Neural progenitor cell (in vitro differentiated cells): ENCODE data around the gene GJB3. TPM values are rescaled to one million over a fixed set of nuclear protein-coding genes. Genes with fewer than 3 reads are reported as not detected.

Source experiments
- DNase-seq: peaks from one replicate; pipeline ENCODE4 v3.0.0-alpha.2; 2016; ENCODE audit warnings: low spot score
- H2AFZ ChIP-seq: fragments of 200-600 bp; sonication (generic); replicated peaks from 2 replicates; pipeline ENCODE4 v1.6.1; 2016; ENCODE audit warnings: antibody characterized with exemption
- H3F3A ChIP-seq: fragments of 200-600 bp; sonication (generic); 2 replicates; pipeline ENCODE4 v1.6.1; 2016; ENCODE audit warnings: antibody characterized with exemption, low read depth
- H3K27ac ChIP-seq: fragments of 200-600 bp; sonication (generic); 2 replicates; pipeline ENCODE4 v1.5.1; 2016; ENCODE audit warnings: mild to moderate bottlenecking
- H3K27me3 ChIP-seq: fragments of 200-600 bp; sonication (generic); 2 replicates; pipeline ENCODE4 v1.6.1; 2016; ENCODE audit warnings: mild to moderate bottlenecking, moderate library complexity
- H3K36me3 ChIP-seq: fragments of 200-600 bp; sonication (generic); 2 replicates; pipeline ENCODE4 v1.5.1; 2016
- H3K4me1 ChIP-seq: fragments of 200-600 bp; sonication (generic); 2 replicates; pipeline ENCODE4 v1.6.1; 2016; ENCODE audit warnings: mixed run types
- H3K4me2 ChIP-seq: fragments of 200-600 bp; sonication (generic); 2 replicates; pipeline ENCODE4 v1.6.1; 2016
- H3K4me3 ChIP-seq: fragments of 200-600 bp; sonication (generic); 2 replicates; pipeline ENCODE4 v1.5.1; 2016
- H3K79me2 ChIP-seq: fragments of 200-600 bp; sonication (generic); 2 replicates; pipeline ENCODE4 v1.6.1; 2016; ENCODE audit warnings: low read depth
- H3K9ac ChIP-seq: fragments of 200-600 bp; sonication (generic); 2 replicates; pipeline ENCODE4 v1.6.1; 2016
- H3K9me3 ChIP-seq: fragments of 200-600 bp; sonication (generic); 2 replicates; pipeline ENCODE4 v1.5.1; 2016; ENCODE audit warnings: low read depth
- H4K20me1 ChIP-seq: fragments of 200-600 bp; sonication (generic); 2 replicates; pipeline ENCODE4 v1.6.1; 2016; ENCODE audit warnings: low read depth
- H3K27ac Mint-ChIP-seq: 3 replicates; pipeline ENCODE4 v1.8.0; 2021; ENCODE audit warnings: mixed read lengths
- H3K27me3 Mint-ChIP-seq: 2 replicates; pipeline ENCODE4 v1.8.0; 2022; ENCODE audit warnings: low read depth, mild to moderate bottlenecking, inconsistent platforms, moderate library complexity, mixed read lengths; ENCODE audit not compliant: insufficient read depth
- H3K36me3 Mint-ChIP-seq: 3 replicates; pipeline ENCODE4 v1.8.0; 2021; ENCODE audit warnings: mixed read lengths
- H3K4me1 Mint-ChIP-seq: 3 replicates; pipeline ENCODE4 v1.8.0; 2021; ENCODE audit warnings: mixed read lengths
- H3K4me3 Mint-ChIP-seq: 3 replicates; pipeline ENCODE4 v1.8.0; 2021; ENCODE audit warnings: mild to moderate bottlenecking, moderate library complexity, mixed read lengths
- H3K9me3 Mint-ChIP-seq: 3 replicates; pipeline ENCODE4 v1.8.0; 2020; ENCODE audit warnings: mixed read lengths
- CTCF ChIP-seq: fragments of 200-600 bp; sonication (generic); IDR thresholded peaks from 2 replicates; pipeline ENCODE4 v1.5.1; 2017; ENCODE audit warnings: antibody characterized with exemption, mild to moderate bottlenecking
- EZH2 ChIP-seq: fragments of 200-600 bp; sonication (generic); IDR thresholded peaks from 2 replicates; pipeline ENCODE4 v1.6.1; 2017; ENCODE audit warnings: antibody characterized with exemption, mild to moderate bottlenecking, moderate library complexity
- EZH2phosphoT487 ChIP-seq: fragments of 200-600 bp; sonication (generic); IDR thresholded peaks from 2 replicates; pipeline ENCODE4 v1.6.1; 2017; ENCODE audit warnings: antibody characterized with exemption
- total RNA-seq: library from RNA; depleted of rRNA; stranded (reverse); fragments of >200 nt; gene quantifications from 2 replicates; pipeline ENCODE4 v1.2.3, GENCODE V29; 2015; ENCODE audit warnings: low replicate concordance

The GJB3 gene
- total RNA-seq, 1 donor from 2014 or later: not detected

GRCh38 chr1:34829250-34829649, 48.2 kb downstream of the GJB3 start:
- no peaks in the 10 kb centered on the region for H3K9me3 ChIP-seq
- DNase-seq: no peak
- Mint-ChIP-seq H3K4me1 (peaks cover 12% of the 10 kb centered on the region), H3K27me3 (no peaks in the 10 kb centered on the region), H3K9me3 (no peaks in the 10 kb centered on the region), H3K4me3 (no peak overlapping the region), H3K36me3 (peaks cover 3% of the 10 kb centered on the region), H3K27ac (no peak overlapping the region)
- no peaks in the 10 kb centered on the region for H3K79me2 ChIP-seq
- TF ChIP-seq EZH2phosphoT487: no peak
- no peak for TF ChIP-seq CTCF
- no peak for TF ChIP-seq EZH2
- no peak overlapping the region for H2AFZ ChIP-seq
- H3K36me3 ChIP-seq: no peaks in the 10 kb centered on the region
- H3K27ac ChIP-seq: no peak overlapping the region
- no peaks in the 10 kb centered on the region for H3F3A ChIP-seq
- no peak overlapping the region for H3K4me3 ChIP-seq
- no peaks in the 10 kb centered on the region for H3K4me1 ChIP-seq
- H3K4me2 ChIP-seq: no peak overlapping the region
- no peak overlapping the region for H3K9ac ChIP-seq
- no peaks in the 10 kb centered on the region for H3K27me3 ChIP-seq
- no peaks in the 10 kb centered on the region for H4K20me1 ChIP-seq

GRCh38 chr1:34831721-34832246, 50.8 kb downstream of the GJB3 start:
- H3K27ac ChIP-seq: no peak overlapping the region
- H3K9ac ChIP-seq: no peak overlapping the region
- H3K27ac Mint-ChIP-seq: no peak overlapping the region
- H3K4me3 Mint-ChIP-seq: no peak overlapping the region
- TF ChIP-seq EZH2phosphoT487 (no peak), EZH2 (no peak), CTCF (no peak)
- H4K20me1 ChIP-seq: no peaks in the 10 kb centered on the region
- H3K4me1 ChIP-seq: no peaks in the 10 kb centered on the region
- no peaks in the 10 kb centered on the region for H3F3A ChIP-seq
- H2AFZ ChIP-seq: no peak overlapping the region
- no peaks in the 10 kb centered on the region for H3K9me3 Mint-ChIP-seq
- H3K4me3 ChIP-seq: no peak overlapping the region
- H3K36me3 Mint-ChIP-seq: peaks cover 3% of the 10 kb centered on the region
- DNase-seq: no peak
- H3K9me3 ChIP-seq: no peaks in the 10 kb centered on the region
- no peaks in the 10 kb centered on the region for H3K27me3 Mint-ChIP-seq
- H3K36me3 ChIP-seq: no peaks in the 10 kb centered on the region
- no peaks in the 10 kb centered on the region for H3K79me2 ChIP-seq
- H3K4me2 ChIP-seq: no peak overlapping the region
- peaks cover 20% of the 10 kb centered on the region for H3K4me1 Mint-ChIP-seq
- H3K27me3 ChIP-seq: no peaks in the 10 kb centered on the region

- TF ChIP-seq EZH2phosphoT487 (no peak), EZH2 (no peak), CTCF (no peak)
- H3K27me3 ChIP-seq: no peaks in the 10 kb centered on the region
- H2AFZ ChIP-seq: no peak overlapping the region
- H3K4me1 ChIP-seq: no peaks in the 10 kb centered on the region
- H3K27ac ChIP-seq: no peak overlapping the region
- no peaks in the 10 kb centered on the region for H3K9me3 ChIP-seq
- H3K4me2 ChIP-seq: no peak overlapping the region
- no peak for DNase-seq
- H3K36me3 ChIP-seq: no peaks in the 10 kb centered on the region
- H3F3A ChIP-seq: no peaks in the 10 kb centered on the region
- Mint-ChIP-seq H3K36me3 (peaks cover 3% of the 10 kb centered on the region), H3K27ac (no peak overlapping the region), H3K4me3 (no peak overlapping the region), H3K27me3 (no peaks in the 10 kb centered on the region), H3K9me3 (no peaks in the 10 kb centered on the region), H3K4me1 (peaks cover 16% of the 10 kb centered on the region)
- H3K79me2 ChIP-seq: no peaks in the 10 kb centered on the region
- no peak overlapping the region for H3K4me3 ChIP-seq
- no peak overlapping the region for H3K9ac ChIP-seq
- no peaks in the 10 kb centered on the region for H4K20me1 ChIP-seq
Measured at GRCh38 chr1:34833711-34834110, 52.7 kb downstream of the GJB3 start.

Other genes starting within 250 kb of the GJB3 start
- gene GJB5, start 26.2 kb upstream of the GJB3 start, total RNA-seq: not detected in 2 replicates
- not detected in 2 replicates for gene GJB4, start 21.5 kb upstream of the GJB3 start, total RNA-seq
- gene GJA4, start 11.8 kb downstream of the GJB3 start, total RNA-seq: not detected in 2 replicates
- 9.5 and 20.2 TPM in 2 replicates for gene SMIM12, start 78.5 kb downstream of the GJB3 start, total RNA-seq
- 0.65 TPM in 1 of 2 replicates, not detected in the other for gene DLGAP3, start 148.4 kb downstream of the GJB3 start, total RNA-seq
- gene TMEM35B, start 204.1 kb downstream of the GJB3 start, total RNA-seq: 17.7 and 28.8 TPM in 2 replicates